Measurements from ENCODE around the gene NMB.

DNA sequence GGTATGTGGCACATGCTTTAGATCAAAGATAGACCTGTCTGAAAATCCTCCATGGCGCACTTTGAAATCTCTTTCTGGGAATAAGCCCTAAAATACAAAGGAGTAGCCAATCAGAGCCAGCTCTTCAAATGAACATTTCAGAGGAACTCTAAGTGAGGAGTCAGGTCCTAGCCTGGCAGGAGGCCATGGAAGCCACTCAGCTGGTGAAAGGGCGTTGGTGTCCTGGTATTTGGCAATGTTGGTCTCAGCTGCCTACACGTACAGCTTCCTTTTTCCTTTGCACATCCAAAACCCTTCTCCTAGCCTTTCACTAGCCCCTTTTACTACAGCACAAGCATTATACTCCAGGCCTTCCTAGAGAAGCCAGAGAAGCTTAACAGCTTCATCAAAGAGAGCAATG, 9.5 kb downstream of the NMB start:
- no peak for TF ChIP-seq POLR2A (IDR thresholded peaks at IDR 0.05)
- TF ChIP-seq, protein P1, sequence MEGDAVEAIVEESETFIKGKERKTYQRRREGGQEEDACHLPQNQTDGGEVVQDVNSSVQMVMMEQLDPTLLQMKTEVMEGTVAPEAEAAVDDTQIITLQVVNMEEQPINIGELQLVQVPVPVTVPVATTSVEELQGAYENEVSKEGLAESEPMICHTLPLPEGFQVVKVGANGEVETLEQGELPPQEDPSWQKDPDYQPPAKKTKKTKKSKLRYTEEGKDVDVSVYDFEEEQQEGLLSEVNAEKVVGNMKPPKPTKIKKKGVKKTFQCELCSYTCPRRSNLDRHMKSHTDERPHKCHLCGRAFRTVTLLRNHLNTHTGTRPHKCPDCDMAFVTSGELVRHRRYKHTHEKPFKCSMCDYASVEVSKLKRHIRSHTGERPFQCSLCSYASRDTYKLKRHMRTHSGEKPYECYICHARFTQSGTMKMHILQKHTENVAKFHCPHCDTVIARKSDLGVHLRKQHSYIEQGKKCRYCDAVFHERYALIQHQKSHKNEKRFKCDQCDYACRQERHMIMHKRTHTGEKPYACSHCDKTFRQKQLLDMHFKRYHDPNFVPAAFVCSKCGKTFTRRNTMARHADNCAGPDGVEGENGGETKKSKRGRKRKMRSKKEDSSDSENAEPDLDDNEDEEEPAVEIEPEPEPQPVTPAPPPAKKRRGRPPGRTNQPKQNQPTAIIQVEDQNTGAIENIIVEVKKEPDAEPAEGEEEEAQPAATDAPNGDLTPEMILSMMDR (IDR thresholded peaks at IDR 0.05): no peak
- no peak for TF ChIP-seq EP300 (IDR thresholded peaks at IDR 0.05)
